GM18868 (cell line): ENCODE measurements around the gene CSMD2.

Experiments used
- ATAC-seq: cut with Tn5 transposase; IDR thresholded peaks from one replicate; pipeline ENCODE4 v1.9.1; 2021; ENCODE audit warnings: mild to moderate bottlenecking, moderate library complexity; ENCODE audit not compliant: unreplicated experiment

Gene CSMD2

DNA sequence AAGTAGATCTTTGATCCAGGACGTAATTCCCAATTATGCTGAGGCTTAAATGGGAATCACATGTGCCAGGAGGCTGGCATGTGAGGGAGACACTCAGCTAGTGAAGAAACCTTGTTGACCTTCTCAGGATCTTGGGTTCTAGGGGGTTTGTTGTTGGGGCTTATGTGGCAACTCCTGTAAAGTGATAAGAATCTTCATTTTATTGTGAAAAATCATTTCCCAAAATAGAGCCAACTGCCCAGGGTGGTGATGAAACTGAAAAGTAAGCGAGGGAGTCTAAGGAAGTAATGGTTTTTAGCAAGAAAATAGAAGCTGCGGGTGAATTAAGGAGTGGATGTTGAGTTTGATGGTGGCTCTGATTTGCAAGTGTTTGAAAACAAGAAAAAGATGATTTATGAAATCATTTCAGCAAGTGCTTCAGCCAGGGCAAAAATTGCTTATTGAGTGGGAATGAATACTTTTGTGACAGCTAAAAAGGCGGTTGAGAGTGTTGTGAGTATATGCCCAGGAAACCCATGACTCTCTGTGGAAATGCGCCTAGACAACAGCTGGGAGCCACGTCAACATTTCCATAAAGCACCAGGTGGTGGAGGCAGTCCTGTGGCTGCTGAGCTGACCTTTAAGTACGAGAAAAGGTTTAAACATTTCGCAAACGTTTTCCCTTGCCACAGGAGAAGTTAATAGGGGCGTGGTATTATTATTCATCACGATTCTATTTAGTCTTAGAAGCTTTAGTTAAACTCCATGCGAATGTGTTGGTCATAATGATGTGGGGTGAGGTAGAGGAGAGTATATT lies 198.5 kb downstream of the CSMD2 start:
- no peak for ATAC-seq

DNA sequence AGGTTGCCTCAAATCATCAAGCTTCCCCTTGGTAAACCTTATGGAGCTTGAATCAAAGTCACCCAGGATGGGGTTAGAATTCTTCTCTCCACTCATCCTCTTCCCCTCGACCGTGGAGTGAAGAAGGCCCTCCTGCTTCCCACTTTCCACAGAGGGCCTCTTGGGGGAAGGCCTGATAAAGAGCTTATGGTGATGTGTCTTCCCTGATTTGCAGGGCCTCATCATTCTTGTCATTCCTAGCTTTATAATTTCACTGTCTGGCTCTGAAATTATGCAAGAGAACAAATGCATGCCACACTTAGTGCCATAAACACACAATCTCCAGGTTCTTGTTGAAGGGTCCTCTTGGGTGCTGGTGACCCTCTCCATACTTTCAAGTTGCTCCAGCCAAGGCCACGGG lies 199.9 kb downstream of the CSMD2 start:
- ATAC-seq, result no peak

DNA sequence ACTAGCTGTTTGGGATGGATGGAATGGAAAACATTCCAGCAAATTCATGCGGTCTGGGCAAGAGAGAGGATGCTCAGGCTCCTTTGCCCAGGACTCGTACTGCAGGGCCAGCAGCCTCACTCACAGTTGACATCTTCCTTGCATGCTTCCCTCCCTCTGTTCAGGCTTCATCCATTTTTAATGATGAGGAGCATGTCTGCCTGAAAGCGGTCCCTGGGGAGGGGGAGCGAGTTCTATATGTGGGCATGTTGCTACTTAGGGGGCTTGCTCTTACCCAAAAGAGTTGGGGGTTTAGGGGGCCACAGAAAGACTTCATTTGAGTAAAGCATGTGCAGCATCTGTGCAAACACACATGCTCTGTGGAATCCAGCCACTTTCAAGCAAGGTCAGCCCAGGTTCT lies 203.0 kb downstream of the CSMD2 start:
- ATAC-seq, result no peak

DNA sequence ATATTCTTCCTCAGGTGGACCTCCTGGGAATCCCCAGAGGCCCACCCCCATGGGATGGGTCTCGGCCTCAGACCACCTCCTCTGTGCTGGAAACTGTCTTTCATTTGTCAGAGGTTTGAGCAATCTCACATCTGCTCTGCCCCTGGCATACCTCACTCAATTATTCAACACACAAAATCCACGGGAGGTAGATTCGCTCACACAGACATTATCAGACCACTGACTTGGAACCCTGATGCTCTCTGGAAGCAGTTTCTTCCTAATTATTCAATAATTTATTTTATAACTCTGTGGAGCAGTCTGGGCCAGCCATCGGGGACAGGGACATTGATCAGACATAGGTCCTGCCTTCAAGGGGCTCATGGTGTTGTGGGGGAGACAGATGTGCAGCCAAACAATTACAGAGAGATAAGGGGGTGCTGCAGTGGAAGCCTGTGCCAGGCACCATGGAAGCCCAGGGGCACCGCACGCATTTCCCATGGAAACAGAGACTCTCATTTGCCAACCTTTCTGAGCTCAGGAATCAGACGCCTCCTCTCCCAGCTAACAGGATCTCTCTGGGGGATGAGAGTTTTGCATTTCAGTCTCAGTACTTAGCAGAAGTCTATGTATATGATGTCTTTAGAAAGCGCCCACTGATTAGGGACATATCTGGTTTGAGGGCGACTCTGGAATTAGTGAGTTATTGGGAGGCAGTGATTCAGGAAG lies 204.7 kb downstream of the CSMD2 start:
- ATAC-seq, result no peak

DNA sequence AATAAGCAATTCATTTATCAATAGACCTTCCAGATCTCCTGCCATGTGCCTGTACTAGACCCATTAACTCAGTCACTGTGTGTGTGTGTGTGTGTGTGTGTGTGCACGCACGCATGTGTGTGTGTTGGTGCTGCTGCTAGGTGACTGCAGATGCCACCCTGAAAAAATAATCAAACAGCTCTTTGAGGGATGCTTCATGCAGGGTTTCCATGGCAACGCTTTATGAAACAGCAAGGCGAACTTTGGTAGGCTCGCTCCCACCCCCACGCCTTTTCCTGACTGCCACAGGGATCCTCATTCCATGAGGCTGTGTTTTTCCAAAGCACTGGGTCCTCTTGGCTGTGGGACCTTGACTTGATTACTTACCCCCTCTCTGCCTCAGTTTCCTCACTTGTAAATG lies 207.2 kb downstream of the CSMD2 start:
- no peak for ATAC-seq

DNA sequence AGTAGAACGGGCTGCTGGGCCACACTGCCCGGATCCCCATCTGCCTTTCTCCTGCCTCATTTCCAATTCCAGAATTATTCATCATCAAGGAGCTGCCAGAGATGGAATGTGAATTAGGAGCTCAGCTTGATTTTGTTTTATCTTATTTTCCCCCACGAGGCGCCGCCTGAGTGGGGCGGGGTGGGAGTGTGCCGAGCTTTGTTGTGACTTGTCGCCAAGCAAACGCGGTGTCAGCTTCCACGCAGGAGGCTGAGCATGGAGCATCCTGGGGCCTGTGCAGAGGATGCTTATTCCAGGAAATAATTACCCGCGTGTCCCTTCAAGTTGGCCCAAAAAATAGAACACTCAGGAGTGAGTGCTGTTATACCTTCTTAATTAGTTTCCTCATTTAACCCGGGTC lies 209.9 kb downstream of the CSMD2 start:
- ATAC-seq, result no peak

DNA sequence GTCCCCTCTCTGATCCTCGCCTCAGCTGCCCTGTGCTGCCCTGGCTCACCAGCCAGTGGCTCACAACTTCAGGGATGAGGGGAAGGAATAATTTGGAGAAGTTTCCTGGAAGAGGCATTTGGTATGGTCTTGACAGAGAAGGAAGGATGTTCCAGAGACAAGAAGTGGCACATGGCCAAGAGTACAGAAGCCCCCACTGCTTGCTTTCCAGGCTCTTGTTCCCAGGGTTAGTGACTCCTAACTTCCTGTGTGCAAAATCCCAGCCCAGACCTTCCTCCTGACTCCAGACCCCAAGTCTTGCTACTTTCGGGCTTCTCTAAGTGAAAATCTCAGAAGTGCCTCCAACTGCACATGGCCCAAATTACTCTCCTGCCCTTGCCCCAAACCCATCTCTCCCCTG lies 215.5 kb downstream of the CSMD2 start:
- ATAC-seq, result no peak

DNA sequence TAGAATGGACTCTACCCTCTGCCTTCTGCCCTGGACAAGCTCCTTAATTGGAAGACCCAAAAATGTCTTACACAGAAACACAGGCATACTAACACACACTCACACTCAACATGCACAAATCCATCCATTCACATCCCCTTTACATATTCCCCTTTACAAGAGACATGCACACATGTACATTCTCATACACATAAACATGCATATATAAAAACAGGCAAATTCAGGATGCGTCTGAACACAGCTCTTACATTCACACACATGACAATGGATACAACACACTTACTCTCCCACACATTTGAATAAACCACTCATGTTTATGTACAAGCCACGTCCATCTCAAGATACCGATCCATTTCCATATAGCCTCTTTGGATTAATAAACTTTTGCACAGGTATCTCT lies 216.7 kb downstream of the CSMD2 start:
- ATAC-seq, result no peak

DNA sequence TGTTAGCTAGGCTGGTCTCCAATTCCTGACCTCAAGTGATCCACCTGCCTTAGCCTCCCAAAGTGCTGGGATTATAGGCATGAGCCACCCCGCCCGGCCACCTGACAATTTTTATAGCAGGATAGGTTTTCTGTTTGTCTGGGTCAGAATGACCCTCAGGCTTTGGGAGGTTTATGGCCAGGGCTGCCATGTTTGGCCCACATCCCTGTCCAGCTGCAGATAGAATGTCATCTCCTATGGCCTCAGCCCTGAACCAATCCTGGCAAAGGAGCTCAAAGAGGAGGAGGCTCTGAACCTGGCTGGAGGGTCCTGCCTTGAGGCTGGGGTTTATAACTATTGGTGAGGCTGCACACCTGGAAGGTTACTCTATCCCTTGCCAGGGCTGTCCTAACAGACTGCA lies 218.2 kb downstream of the CSMD2 start:
- ATAC-seq, result no peak

DNA sequence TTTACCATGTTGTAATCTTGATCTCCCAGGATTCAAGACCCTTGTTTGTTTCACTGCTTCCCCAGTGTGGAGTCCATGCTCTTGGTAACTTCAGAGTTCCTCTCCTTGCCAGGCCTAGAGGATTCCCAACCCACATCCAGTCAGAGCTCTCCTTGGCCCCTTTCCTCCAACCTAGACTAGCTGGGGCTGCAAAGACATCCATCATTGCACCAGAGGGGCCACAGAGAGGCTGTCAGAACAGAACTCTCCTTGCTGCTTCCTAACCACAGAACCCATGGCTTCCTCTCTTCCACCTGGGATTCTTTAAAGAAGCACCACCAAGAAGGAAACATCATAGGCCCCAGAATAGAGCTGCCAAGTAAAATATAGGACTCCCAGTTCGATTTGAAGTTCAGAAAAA lies 220.2 kb downstream of the CSMD2 start:
- ATAC-seq, result no peak

DNA sequence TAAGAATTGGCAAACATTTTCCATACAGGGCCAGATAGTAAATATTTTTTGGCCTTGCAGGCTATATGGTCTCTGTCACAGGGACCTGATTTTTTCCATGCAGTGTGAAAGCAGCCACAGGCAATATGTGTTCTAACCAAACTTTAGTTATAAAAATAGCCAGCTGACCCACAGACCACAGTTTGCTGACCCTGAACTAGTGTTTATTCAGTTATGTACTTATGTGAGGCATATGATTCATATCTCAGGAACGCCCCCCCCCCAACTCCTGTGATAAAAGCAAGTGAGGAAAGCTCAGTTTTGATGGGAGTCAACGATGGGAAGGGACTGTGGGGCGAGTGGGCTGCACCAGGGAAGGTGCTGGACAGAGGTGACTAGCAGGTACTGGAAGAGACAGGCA lies 221.1 kb downstream of the CSMD2 start:
- no peak for ATAC-seq

DNA sequence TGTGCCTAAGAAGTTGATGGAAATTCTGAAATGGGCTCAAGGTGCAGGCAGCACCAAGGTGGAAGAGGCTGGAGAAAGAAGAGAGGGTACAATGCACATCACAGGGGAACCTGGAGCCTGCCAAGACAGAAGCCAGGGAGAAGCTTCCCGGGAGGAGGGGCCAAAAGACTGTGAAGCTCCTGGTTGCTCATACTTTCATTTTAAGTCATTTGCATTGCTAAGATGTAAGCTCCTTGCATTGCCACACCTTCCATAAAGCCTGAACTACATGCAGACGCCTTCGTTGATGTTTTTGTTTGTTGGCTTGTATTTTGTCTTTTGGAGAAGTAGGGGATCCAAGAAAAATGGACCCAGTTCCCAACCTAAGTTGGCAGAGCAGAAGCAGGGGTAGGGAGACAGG lies 232.2 kb downstream of the CSMD2 start:
- ATAC-seq, result no peak

DNA sequence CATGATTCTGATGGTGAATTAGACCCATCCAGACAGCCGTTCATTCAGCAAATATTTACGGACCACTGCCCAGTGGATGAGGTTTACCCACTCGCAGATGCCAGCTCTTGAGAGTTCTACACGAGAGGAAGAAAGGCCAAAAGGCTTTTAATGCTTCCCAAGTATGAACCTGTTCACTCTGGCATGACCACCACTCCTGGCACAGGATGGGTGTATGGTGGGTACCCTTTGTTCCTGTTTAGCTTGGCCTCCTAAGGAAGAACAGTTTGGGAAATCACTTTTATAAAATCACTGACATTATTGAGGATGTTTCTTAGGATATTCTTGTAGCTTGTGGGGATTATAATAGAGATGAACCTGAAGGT lies 233.9 kb downstream of the CSMD2 start:
- no peak for ATAC-seq

DNA sequence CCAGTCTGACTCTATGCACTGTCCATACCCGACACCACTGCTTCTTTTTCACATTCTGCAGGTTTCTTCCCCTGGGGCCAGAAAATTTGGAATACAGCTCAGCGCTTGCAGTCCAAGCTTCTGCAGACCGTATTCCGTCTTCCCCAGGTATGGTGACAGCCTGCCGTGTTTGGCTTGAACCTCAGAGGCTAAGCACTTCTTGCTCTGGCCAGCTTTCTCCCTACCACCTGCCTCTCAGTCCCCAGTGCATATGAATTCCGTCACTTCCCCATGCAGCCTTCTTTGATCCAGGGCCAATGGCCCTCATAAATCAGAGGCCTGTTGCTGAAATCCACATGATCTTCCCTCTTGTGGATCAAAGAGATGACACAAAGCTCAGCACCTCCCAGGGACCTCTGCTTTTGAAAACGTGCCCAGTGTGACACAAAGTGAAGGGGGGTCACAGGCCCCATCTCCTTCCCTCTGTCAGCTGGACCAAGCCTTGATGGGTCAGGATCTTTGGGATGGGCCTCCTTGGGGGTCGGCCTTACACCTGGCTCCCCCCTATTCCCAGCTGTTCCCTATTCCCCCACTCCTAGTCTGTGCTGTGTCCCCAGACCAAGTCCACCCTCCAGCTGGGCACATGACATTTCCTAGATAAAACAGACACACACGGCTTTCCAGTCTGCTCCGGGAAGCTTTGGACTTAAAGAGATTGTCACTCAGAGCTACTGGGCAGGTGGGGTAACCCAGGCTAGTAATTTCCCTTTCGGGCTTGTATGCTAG lies 234.5 kb downstream of the CSMD2 start:
- ATAC-seq, result no peak

DNA sequence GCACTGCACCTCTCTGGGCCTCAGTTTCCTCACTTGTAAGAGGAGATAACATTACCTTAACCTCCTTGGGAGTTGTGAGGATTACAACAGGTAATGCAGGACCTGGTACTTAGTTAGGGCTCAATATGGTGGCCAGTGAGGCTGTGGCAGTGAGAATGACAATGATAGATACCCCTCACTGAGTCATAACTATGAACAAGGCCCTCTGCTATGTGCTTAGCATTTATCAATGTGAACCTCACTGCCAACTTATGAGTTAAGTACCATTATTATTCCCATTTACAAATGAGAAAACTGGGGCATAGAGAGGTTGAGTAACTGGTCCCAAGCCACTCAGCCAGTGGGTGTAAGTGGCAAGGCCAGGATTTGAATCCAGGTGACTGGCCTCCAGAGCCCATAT lies 236.8 kb downstream of the CSMD2 start:
- ATAC-seq, result no peak

DNA sequence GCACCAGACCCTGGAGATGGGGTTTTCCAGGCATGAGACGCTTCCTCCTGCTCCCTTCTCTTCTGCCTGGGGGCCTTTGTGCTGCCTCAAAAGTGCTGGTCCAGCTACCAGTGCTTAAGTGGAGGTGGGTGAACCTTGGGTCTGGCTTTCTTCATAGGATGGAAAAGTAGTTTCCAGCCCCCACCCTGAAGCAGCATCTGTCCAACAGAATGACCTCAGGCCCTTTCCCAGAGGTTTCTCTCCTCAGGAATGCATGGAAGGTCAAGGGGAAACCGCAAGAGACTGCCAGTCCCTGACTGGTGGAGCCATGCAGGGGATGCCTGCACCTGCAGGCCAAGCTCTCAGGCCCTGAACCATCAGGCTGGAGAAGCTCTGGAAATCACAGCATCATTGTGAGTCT lies 237.3 kb downstream of the CSMD2 start:
- ATAC-seq, result no peak

DNA sequence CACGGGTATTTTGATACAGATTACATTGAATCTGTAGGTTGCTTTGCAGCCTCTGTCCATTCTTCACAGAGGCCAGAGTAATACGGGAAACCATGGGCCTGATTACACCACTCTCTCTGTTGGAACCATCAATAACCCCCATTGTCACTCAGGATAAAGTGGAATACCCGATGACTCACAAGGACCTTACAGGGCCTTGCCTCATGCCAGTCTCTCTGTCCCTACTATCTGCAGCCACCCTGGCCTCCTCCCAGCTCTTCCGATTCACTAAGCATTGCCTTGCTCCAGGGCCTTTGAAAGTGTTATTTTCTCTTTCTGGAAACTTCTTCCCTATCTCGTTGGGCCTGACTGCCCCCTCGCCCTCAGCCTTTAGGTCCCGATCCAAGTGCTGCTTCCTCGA lies 239.4 kb downstream of the CSMD2 start:
- no peak for ATAC-seq

DNA sequence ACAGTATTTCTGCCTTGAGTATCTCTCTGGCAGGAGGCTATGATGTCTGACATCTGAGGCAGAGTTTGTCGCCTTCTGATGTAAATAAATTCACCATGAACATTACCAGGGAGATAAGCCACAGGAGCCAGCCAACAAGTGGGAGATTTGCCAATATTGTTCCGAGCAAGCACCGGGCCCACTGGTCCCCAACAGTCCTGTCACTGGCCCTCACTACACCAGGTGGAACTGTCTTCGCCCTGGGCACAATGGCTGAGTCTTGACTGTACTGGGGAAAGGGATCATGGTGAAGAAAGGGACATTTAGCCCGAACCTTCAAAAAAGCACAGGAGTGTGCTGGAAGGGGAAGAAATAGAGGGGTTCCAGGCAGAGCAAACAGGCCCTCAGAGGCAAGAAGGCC lies 243.7 kb downstream of the CSMD2 start:
- ATAC-seq, result no peak

DNA sequence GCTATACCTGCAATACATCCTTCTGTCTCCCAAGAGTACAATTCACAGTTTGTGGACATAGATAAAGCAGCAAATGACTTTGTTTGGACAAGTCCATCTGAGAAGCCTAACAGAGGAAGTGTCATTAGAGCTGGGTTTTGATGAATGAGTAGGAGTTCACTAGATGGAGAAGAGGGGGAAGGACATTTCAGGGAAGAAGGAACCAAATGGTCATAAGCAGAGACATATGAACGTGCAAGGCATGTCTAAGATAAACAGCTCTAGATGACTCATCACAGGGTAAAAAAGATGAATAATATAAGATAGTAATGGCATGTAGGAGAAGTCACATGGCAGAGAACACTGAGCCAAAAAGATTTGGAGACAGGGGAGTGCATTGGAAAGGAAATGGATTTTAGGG lies 246.7 kb downstream of the CSMD2 start:
- no peak for ATAC-seq

DNA sequence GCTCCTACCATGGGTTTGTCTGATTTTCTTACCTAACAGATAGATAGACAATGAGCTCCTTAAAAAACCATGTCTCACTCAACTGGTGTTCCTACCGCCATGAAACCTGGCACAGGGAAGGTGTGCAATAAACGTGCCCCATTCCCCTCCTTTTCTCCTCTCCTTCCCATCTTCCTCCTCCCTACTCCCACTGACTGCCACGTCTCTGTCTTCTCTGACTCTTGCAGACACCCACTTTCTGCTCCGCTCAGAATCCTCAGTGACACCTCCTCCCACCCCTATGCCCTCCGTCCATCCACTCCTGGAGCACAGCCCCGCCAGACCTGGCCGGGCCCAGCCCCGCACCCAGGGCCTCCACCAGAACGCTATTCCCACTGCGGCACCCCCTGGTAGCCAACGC lies 248.2 kb downstream of the CSMD2 start:
- no peak for ATAC-seq

DNA sequence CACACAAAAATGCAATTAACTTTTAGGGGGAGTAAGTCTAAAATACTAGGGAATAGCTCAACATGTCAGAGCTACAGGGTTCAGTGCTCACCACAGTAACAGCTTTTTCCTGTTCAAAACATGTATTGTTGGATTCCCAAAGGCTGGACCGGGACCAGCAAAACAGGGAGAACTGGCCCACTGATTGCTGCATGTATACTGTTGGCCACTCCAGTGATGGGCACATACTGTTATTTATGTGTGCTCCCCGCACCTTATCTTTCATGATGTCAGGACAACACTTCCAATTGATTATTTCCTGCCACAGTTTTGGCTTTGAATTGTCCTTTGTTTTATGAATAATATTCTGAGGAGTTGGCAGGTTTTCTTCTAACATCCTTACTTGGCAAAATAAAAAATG lies 250.5 kb downstream of the CSMD2 start:
- ATAC-seq, result no peak

DNA sequence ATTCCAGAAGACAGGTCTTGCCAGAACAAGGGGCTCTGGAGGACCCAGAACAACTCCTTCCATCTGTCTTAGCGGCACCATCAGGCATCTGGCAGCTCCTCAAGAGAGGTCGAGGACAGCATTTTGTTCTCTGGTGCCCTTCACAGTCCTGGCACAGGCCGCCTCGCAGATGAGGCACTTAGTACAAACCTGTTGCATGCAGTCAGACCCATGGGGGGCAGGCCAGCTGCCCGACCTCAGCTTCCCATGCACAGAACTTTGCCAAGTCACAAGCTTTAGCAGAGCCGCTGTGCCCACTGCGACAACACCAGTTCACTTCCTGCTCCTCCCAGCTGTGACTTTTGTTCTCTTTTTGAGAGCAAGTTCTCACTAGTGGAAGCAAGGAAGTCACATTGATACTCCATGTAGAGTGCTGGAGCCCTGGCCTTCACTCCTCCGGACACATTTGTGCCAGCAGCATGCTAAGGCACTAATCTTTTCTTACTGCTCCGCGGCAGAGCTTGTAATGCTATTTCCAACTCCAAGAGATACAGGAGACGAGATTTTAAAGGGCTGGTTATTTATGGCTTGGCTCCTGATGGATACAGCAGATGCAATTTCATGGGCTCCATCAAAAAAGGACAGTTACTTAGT lies 256.6 kb downstream of the CSMD2 start:
- ATAC-seq, result no peak
